ENCODE results near the gene TRA2A.

DNA sequence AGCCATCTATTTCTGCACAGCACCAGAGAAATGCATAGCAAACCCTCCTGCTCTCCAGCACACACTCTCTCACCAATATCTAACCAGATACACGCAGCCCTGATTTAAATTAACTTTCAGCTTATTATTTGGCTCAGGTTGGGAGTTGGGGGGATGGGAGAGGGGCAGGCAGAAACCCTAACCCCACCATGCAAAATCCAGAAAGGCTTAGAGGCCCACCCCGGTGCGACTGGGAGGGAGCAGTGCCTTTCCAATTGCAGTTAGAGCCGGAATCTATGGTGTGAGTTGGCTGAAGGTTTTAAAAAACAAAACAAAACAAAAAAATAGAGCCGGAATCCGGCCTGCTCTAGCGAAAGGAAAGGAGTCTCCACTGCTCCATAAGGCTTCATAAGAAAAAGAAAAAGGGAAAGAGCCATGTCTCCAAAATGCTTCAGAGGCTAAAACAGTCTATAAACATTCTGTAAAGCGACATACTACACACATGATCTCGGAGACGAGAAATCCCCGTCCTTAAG lies 64.4 kb downstream of the TRA2A start:
- TF ChIP-seq, protein P1, sequence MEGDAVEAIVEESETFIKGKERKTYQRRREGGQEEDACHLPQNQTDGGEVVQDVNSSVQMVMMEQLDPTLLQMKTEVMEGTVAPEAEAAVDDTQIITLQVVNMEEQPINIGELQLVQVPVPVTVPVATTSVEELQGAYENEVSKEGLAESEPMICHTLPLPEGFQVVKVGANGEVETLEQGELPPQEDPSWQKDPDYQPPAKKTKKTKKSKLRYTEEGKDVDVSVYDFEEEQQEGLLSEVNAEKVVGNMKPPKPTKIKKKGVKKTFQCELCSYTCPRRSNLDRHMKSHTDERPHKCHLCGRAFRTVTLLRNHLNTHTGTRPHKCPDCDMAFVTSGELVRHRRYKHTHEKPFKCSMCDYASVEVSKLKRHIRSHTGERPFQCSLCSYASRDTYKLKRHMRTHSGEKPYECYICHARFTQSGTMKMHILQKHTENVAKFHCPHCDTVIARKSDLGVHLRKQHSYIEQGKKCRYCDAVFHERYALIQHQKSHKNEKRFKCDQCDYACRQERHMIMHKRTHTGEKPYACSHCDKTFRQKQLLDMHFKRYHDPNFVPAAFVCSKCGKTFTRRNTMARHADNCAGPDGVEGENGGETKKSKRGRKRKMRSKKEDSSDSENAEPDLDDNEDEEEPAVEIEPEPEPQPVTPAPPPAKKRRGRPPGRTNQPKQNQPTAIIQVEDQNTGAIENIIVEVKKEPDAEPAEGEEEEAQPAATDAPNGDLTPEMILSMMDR (IDR thresholded peaks at IDR 0.05), result no peak
- no peak for TF ChIP-seq POLR2A (IDR thresholded peaks at IDR 0.05)
